Left lung (tissue), 10 donors: ENCODE data around the gene SMAD4. TPM values are rescaled to one million over a fixed set of nuclear protein-coding genes. Genes with fewer than 3 reads are reported as not detected.

ENCODE experiments used
- ATAC-seq: fragments of 200-7000 bp; cut with Tn5 transposase; one replicate; pipeline ENCODE4 v1.9.1; 2020; ENCODE audit warnings: moderate library complexity
- DNase-seq, 4 donors: peaks; one replicate each; pipeline ENCODE4 v3.0.0-alpha.2; 2013 to 2020
- H3K27ac ChIP-seq, 2 donors: fragments of 200-600 bp; sonication (generic) in 1 of 2; one replicate each; pipeline versions ENCODE4 v1.5.0 to v1.8.0; 2020 to 2021
- H3K27me3 ChIP-seq, 2 donors: fragments of 200-600 bp; sonication (generic) in 1 of 2; one replicate each; pipeline versions ENCODE4 v1.5.0 to v1.8.0; 2020 to 2021
- H3K36me3 ChIP-seq, 2 donors: fragments of 200-600 bp; sonication (generic) in 1 of 2; one replicate each; pipeline versions ENCODE4 v1.5.0 to v1.8.0; 2020 to 2021
- H3K4me1 ChIP-seq, 2 donors: fragments of 200-600 bp; one replicate each; pipeline ENCODE4 v1.8.0; 2021
- H3K4me3 ChIP-seq, 2 donors: fragments of 200-600 bp; sonication (generic) in 1 of 2; one replicate each; pipeline versions ENCODE4 v1.5.0 to v1.8.0; 2020 to 2021; ENCODE audit warnings: mild to moderate bottlenecking in 1 of 2
- H3K9me3 ChIP-seq, 2 donors: fragments of 200-600 bp; sonication (generic) in 1 of 2; one replicate each; pipeline versions ENCODE4 v1.5.0 to v1.8.0; 2020 to 2021
- intact Hi-C, 2 donors: fragments of 100-400 bp; cut with DNase I; formaldehyde crosslinking; loops; one replicate each; pipeline versions ENCODE4 v1.11.2 to v1.14.2; 2022
- polyA plus RNA-seq, 6 donors: library from polyadenylated mRNA; unstranded; fragments of 120-200 nt; gene quantifications; one replicate each; pipeline ENCODE4 v1.2.1, GENCODE V29; 2013; ENCODE audit not compliant: insufficient read length in 6 of 6
- total RNA-seq, 2 donors: library from RNA; stranded (reverse); fragmentation: NEBNext Ultra II Directional; extraction: Animal tissue kit (Norgen Biotek cat#: 25700); gene quantifications; one replicate each; pipeline ENCODE4 v1.2.1, GENCODE V29; 2021
- TF ChIP-seq, protein P1 (sequence below), 2 donors: fragments of 200-600 bp; sonication (generic) in 1 of 2; IDR thresholded peaks; one replicate each; pipeline versions ENCODE4 v1.5.0 to v1.8.0; 2021; ENCODE audit warnings: antibody characterized with exemption in 2 of 2
- donor health status: DM: no; HTN: yes; CAD: no.
- donor health status: DM: no; HTN: no; CAD: no.

SMAD4 gene
- total and polyA plus RNA-seq, 8 donors = 90.7 to 170 (median 143) TPM

DNA sequence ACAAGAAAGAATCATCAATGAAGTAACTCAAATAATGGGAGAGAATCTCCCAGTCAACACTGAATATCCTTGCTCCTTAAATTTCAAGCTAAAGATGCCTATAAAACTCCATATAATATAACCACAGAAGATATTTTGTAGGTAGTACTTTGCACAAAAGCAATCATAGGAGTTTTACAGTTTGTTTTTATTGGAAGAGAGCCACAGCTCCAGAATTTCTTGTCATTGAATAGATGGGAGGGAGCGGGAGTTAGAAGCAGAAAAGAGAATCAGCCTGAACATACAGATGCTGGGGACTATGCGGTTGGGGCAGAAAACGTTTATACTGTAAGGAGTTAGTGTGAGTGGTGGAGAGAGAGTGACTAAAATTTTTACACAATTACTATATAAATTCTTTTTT, 18.3 kb upstream of the SMAD4 start:
- TF ChIP-seq, protein P1, sequence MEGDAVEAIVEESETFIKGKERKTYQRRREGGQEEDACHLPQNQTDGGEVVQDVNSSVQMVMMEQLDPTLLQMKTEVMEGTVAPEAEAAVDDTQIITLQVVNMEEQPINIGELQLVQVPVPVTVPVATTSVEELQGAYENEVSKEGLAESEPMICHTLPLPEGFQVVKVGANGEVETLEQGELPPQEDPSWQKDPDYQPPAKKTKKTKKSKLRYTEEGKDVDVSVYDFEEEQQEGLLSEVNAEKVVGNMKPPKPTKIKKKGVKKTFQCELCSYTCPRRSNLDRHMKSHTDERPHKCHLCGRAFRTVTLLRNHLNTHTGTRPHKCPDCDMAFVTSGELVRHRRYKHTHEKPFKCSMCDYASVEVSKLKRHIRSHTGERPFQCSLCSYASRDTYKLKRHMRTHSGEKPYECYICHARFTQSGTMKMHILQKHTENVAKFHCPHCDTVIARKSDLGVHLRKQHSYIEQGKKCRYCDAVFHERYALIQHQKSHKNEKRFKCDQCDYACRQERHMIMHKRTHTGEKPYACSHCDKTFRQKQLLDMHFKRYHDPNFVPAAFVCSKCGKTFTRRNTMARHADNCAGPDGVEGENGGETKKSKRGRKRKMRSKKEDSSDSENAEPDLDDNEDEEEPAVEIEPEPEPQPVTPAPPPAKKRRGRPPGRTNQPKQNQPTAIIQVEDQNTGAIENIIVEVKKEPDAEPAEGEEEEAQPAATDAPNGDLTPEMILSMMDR (IDR thresholded peaks at IDR 0.05) = no peak
- Histone ChIP-seq H3K36me3 (no peaks in the 10 kb centered on the region), H3K9me3 (no peaks in the 10 kb centered on the region), H3K27me3 (no peaks in the 10 kb centered on the region), H3K4me3 (no peak overlapping the region), H3K27ac (no peak overlapping the region), H3K4me1 (peaks cover 0 to 4% of the 10 kb centered on the region in 2 donors)
- ATAC-seq (no peak), DNase-seq (no peak)
- intact Hi-C loops = no loop called here

DNA sequence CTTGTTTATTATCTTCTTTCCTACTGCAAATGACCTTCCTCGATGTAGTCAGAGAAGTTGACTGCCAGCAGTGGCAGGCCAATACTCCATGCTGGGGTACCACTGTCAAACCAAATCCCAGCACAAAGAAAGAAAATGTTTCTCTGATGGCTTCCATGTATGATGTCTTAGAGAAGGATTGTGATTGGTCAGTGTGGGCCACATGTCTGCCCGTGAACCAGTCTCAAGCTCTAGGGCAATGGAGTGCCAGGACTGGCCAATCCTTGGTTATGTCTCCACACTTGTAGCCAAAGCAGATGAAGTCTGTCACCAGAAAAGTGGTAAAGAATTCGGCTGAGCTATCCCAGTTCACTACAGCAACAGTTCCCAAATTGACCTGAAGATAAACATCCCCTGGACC, 17.6 kb upstream of the SMAD4 start:
- no peaks in the 10 kb centered on the region for H3K36me3 ChIP-seq
- H3K9me3 ChIP-seq = no peaks in the 10 kb centered on the region
- TF ChIP-seq, protein P1 (IDR thresholded peaks at IDR 0.05) = no peak
- DNase-seq = no peak
- no peak overlapping the region for H3K27ac ChIP-seq
- H3K4me3 ChIP-seq = no peak overlapping the region
- no peaks in the 10 kb centered on the region for H3K27me3 ChIP-seq
- intact Hi-C loops = no loop called here
- ATAC-seq = no peak
- H3K4me1 ChIP-seq = peaks cover 0 to 4% of the 10 kb centered on the region in 2 donors

DNA sequence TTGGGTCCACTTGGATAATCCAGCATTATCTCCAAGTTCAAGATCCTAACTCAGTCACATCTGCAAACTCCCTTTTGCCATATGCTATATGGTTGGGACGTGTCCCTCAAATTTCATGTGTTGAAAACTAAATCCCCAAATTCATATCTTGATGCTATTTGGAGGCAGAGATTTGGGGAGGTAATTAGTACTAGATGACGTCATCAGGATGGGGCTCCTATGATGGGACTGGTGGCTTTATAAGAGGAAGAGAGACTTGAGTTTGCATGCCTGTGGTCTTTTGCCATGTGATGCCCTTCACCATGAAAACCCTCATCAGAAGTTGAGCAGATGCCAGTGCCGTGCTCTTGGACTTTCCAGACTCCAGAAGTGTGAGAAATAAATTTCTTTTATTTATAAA, 16.8 kb upstream of the SMAD4 start:
- Histone ChIP-seq H3K36me3 (no peaks in the 10 kb centered on the region), H3K4me3 (no peak overlapping the region), H3K27me3 (no peaks in the 10 kb centered on the region), H3K4me1 (peaks cover 0 to 4% of the 10 kb centered on the region in 2 donors), H3K27ac (no peak overlapping the region), H3K9me3 (no peaks in the 10 kb centered on the region)
- TF ChIP-seq, protein P1 (IDR thresholded peaks at IDR 0.05) = no peak
- no peak for DNase-seq
- intact Hi-C loops = no loop called here
- ATAC-seq = no peak

DNA sequence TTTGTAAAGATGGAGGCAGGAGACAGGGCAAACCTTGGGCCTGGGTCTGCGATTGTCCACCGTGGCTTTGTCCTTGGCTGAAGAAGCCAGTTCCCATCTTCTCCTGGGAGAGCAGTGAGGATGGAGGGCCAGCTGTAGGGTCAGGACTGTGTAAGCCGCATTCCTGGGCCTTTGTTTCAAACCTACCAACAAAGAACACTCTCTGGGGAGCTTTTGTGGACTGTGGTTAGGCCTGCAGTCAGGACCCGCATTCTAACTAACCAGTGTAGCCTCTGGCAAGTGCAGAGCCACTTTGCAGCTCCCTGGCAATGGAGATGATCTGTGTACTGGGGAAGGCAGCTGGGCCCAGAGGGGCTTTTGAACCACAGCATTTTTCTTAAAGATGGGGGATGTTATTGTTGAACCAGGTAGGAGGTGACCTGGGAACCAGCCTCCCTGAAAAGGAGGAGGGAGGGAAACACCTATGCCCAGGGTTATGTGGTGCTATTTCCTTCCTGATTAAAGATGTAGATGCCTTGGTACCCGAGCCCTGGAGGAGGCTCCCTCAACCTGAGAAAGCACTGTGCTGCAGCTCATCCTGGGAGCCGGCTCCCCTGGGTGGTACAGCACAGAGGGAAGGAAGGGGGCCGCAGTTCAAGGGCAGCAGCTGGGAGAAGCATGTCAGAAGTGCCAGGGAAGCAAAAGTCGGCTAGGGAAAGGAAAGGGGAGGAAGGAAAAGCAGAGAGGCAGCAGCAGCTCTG, 12.7 kb upstream of the SMAD4 start:
- H3K36me3 ChIP-seq = peaks cover 0 to 6% of the 10 kb centered on the region in 2 donors
- ATAC-seq = no peak
- no peak for DNase-seq
- no peaks in the 10 kb centered on the region for H3K27me3 ChIP-seq
- H3K27ac ChIP-seq = no peak overlapping the region
- TF ChIP-seq, protein P1 (IDR thresholded peaks at IDR 0.05) = no peak
- intact Hi-C loops = no loop called here
- no peaks in the 10 kb centered on the region for H3K9me3 ChIP-seq
- H3K4me1 ChIP-seq = no peaks in the 10 kb centered on the region
- H3K4me3 ChIP-seq = no peak overlapping the region

DNA sequence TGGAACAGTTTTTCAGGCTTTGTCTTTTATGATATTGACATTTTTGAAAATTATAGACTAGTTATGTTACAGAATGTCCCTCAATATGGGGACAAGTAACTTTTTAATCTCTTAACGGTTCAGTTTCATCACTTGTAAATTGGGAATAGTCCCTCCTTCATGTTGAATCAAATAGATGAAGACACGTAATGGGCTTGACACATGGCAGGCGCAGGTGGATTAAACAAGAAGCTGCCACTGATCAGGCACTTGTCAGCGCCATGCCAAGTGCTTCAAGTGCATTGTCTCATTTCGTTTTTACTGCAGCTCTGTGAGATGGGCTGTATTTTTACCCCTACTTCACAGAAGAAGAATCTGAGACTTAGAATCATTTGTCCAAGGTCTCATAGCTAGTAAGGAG, 9.5 kb upstream of the SMAD4 start:
- no peak overlapping the region for H3K27ac ChIP-seq
- no peak for DNase-seq
- H3K4me1 ChIP-seq = peaks cover 0 to 2% of the 10 kb centered on the region in 2 donors
- H3K9me3 ChIP-seq = no peaks in the 10 kb centered on the region
- intact Hi-C loops = no loop called here
- H3K36me3 ChIP-seq = peaks cover 0 to 6% of the 10 kb centered on the region in 2 donors
- H3K27me3 ChIP-seq = no peaks in the 10 kb centered on the region
- H3K4me3 ChIP-seq = no peak overlapping the region
- ATAC-seq = no peak
- TF ChIP-seq, protein P1 (IDR thresholded peaks at IDR 0.05) = no peak
